OCI-LY1 (cell line): Measurements from ENCODE around the gene SEC24C.
A peak's percentile ranks its signal among the peaks of the same experiment; 100 is the strongest.

Experiments used
- H2AFZ ChIP-seq: fragments of 200-600 bp; sonication (generic), shearing (Covaris generic); 2 replicates; pipeline ENCODE4 v1.6.0; 2014; ENCODE audit warnings: antibody characterized with exemption, mild to moderate bottlenecking, low read length
- H3F3A ChIP-seq: fragments of 200-600 bp; sonication (generic), shearing (Covaris generic); 2 replicates; pipeline ENCODE4 v1.6.0; 2014; ENCODE audit warnings: mild to moderate bottlenecking, antibody characterized with exemption, low read length, moderate library complexity; ENCODE audit not compliant: insufficient read depth
- H3K27ac ChIP-seq: fragments of 200-600 bp; sonication (generic); 2 replicates; pipeline ENCODE4 v1.5.1; 2014; ENCODE audit warnings: low read length, mixed run types, mild to moderate bottlenecking, low read depth; ENCODE audit not compliant: poor library complexity, severe bottlenecking
- H3K27me3 ChIP-seq: fragments of 200-600 bp; sonication (generic); 2 replicates; pipeline ENCODE4 v1.6.0; 2014; ENCODE audit warnings: antibody characterized with exemption, mild to moderate bottlenecking, low read length, moderate library complexity; ENCODE audit not compliant: insufficient read depth
- H3K36me3 ChIP-seq: fragments of 200-600 bp; sonication (generic); 2 replicates; pipeline ENCODE4 v1.6.1; 2014; ENCODE audit warnings: mild to moderate bottlenecking, antibody characterized with exemption, low read length, moderate library complexity, mixed read lengths; ENCODE audit not compliant: insufficient read depth
- H3K4me1 ChIP-seq: fragments of 200-600 bp; sonication (generic); 2 replicates; pipeline ENCODE4 v1.5.1; 2014; ENCODE audit warnings: mild to moderate bottlenecking, low read length, moderate library complexity; ENCODE audit not compliant: insufficient read depth, severe bottlenecking
- H3K4me2 ChIP-seq: fragments of 200-600 bp; sonication (generic), shearing (Covaris generic); 2 replicates; pipeline ENCODE4 v1.6.1; 2014; ENCODE audit warnings: low read length
- H3K4me3 ChIP-seq: fragments of 200-600 bp; sonication (generic); 2 replicates; pipeline ENCODE4 v1.5.1; 2014; ENCODE audit warnings: low read length, low read depth, mild to moderate bottlenecking, mixed read lengths; ENCODE audit not compliant: poor library complexity, severe bottlenecking
- H3K79me2 ChIP-seq: fragments of 200-600 bp; shearing (Covaris generic); 2 replicates; pipeline ENCODE4 v1.6.1; 2016; ENCODE audit warnings: mixed run types, low read length, mixed read lengths; ENCODE audit not compliant: insufficient read depth
- H3K9ac ChIP-seq: fragments of 200-600 bp; sonication (generic), shearing (Covaris generic); 2 replicates; pipeline ENCODE4 v1.6.1; 2014; ENCODE audit warnings: mild to moderate bottlenecking, low read length, mixed read lengths
- H3K9me2 ChIP-seq: fragments of 200-600 bp; sonication (generic), shearing (Covaris generic); 2 replicates; pipeline ENCODE4 v1.6.1; 2014; ENCODE audit warnings: low read depth, mild to moderate bottlenecking, low read length, mixed read lengths
- H3K9me3 ChIP-seq: fragments of 200-600 bp; shearing (Covaris generic); 2 replicates; pipeline ENCODE4 v1.6.1; 2014; ENCODE audit warnings: low read length, mixed read lengths
- H4K20me1 ChIP-seq: fragments of 200-600 bp; sonication (generic), shearing (Covaris generic); 2 replicates; pipeline ENCODE4 v1.6.0; 2016; ENCODE audit warnings: mild to moderate bottlenecking, low read length; ENCODE audit not compliant: insufficient read depth
- EZH2 ChIP-seq: fragments of 200-600 bp; sonication (generic), shearing (Covaris generic); IDR thresholded peaks from 2 replicates; pipeline ENCODE4 v1.8.0; 2017; ENCODE audit warnings: borderline replicate concordance, mixed run types, mild to moderate bottlenecking, antibody characterized with exemption, low read length, moderate library complexity, mixed read lengths
- TF ChIP-seq, protein P1 (sequence below): fragments of 200-600 bp; sonication (generic), shearing (Covaris generic); IDR thresholded peaks from 2 replicates; pipeline ENCODE4 v1.5.1; 2017; ENCODE audit warnings: mild to moderate bottlenecking, antibody characterized with exemption, low read length, moderate library complexity, mixed read lengths

The SEC24C gene

DNA sequence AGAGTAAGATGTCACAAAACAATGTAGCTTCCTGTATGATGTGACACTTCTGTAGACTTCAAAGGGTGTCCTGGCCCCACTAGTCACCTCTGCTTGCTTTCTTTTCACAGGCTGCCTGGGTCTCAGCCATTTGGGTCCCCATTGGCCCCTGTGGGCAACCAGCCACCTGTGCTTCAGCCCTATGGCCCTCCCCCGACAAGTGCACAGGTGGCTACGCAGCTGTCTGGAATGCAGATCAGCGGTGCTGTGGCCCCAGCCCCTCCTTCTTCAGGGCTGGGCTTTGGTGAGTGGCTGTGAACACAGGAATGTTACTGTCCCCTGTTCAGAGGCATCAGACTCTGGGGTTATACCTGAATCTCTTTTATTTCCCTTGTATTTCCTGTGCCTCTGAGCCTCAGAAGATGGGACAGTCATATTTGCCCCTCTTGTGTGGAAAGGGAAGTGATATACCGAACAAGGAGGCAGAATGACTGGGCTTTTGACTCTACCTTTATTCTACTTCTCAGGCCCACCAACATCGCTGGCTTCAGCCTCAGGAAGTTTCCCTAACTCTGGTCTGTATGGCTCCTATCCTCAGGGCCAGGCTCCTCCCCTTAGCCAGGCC is 15.4 kb downstream of the SEC24C start:
- no peak overlapping the region for H2AFZ ChIP-seq
- peak overlapping the region; percentile 94 for H3K27ac ChIP-seq

DNA sequence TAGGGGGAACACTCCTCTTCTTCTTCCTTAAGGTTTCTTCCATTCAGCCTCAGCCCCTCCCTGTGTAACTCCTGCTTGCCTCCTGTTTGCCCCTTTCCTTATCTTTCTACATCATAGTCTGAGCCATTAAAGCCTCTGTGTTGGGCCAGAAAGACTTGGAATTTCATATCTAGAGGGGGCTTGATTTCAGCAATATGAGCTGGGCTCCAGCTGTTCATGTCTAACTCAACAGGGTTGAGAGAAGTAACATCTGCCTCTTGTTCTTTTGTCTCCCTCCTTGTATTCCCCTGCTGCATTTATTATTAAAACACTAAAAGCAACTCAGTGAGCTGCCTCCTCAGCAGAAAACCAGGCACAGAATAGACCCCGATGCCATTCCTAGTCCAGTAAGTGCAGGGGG is 17.6 kb downstream of the SEC24C start:
- Histone ChIP-seq H3K4me1 (peaks cover 37% of the 10 kb centered on the region), H3K27ac (no peak overlapping the region), H3K9ac (no peak overlapping the region), H3F3A (0 out of 2 replicates have a peak, but pooled peaks cover 9% of the 10 kb centered on the region), H3K27me3 (no peaks in the 10 kb centered on the region), H4K20me1 (no peaks in the 10 kb centered on the region), H2AFZ (no peak overlapping the region), H3K4me2 (no peak overlapping the region), H3K4me3 (no peak overlapping the region), H3K79me2 (no peaks in the 10 kb centered on the region), H3K9me2 (no peaks in the 10 kb centered on the region), H3K9me3 (no peaks in the 10 kb centered on the region), H3K36me3 (peaks cover 67% of the 10 kb centered on the region)
- TF ChIP-seq, protein P1, sequence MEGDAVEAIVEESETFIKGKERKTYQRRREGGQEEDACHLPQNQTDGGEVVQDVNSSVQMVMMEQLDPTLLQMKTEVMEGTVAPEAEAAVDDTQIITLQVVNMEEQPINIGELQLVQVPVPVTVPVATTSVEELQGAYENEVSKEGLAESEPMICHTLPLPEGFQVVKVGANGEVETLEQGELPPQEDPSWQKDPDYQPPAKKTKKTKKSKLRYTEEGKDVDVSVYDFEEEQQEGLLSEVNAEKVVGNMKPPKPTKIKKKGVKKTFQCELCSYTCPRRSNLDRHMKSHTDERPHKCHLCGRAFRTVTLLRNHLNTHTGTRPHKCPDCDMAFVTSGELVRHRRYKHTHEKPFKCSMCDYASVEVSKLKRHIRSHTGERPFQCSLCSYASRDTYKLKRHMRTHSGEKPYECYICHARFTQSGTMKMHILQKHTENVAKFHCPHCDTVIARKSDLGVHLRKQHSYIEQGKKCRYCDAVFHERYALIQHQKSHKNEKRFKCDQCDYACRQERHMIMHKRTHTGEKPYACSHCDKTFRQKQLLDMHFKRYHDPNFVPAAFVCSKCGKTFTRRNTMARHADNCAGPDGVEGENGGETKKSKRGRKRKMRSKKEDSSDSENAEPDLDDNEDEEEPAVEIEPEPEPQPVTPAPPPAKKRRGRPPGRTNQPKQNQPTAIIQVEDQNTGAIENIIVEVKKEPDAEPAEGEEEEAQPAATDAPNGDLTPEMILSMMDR = no peak

More for the DNA sequence above, 15.4 kb downstream of the SEC24C start:
- Histone ChIP-seq H3K4me3 (peak overlapping the region; percentile 46), H3F3A (0 out of 2 replicates have a peak, but pooled peaks cover 9% of the 10 kb centered on the region), H3K27me3 (no peaks in the 10 kb centered on the region), H3K9ac (peak overlapping the region; percentile 30; the same call in 1 of the 2 replicates), H3K4me1 (peaks cover 37% of the 10 kb centered on the region), H3K9me2 (no peaks in the 10 kb centered on the region), H3K4me2 (peak overlapping the region; percentile 50), H4K20me1 (no peaks in the 10 kb centered on the region), H3K9me3 (no peaks in the 10 kb centered on the region), H3K79me2 (no peaks in the 10 kb centered on the region), H3K36me3 (peaks cover 46% of the 10 kb centered on the region)
- TF ChIP-seq, protein P1 = no peak
- TF ChIP-seq EZH2 = no peak

DNA sequence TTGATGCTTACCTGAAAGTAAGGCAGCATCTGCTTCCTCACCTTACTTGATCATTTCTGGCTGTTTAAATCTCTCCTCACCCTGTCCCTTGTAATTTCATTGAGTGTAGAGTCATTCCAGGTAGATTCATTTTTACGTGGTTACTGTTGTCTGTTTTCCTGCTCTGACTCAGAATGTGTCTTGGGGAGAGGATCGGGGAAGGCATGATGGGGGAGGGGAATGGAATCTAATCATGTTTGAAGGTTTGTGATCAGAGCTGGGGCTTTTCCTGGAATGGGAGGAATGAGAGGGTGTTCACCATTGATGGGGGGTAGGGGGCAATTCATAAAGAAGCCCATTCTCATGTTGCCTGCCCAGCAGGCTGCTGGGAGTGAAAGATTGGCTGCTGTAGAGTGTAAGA is 18.7 kb downstream of the SEC24C start:
- H4K20me1 ChIP-seq = no peaks in the 10 kb centered on the region
- no peak overlapping the region for H3K4me2 ChIP-seq
- 0 out of 2 replicates have a peak, but pooled peaks cover 9% of the 10 kb centered on the region for H3F3A ChIP-seq
- H3K36me3 ChIP-seq = peaks cover 75% of the 10 kb centered on the region
- H3K27me3 ChIP-seq = no peaks in the 10 kb centered on the region
- no peak overlapping the region for H3K27ac ChIP-seq
- no peak overlapping the region for H3K4me3 ChIP-seq
- H3K4me1 ChIP-seq = peaks cover 31% of the 10 kb centered on the region
- H3K9me2 ChIP-seq = no peaks in the 10 kb centered on the region
- H3K9me3 ChIP-seq = no peaks in the 10 kb centered on the region
- no peaks in the 10 kb centered on the region for H3K79me2 ChIP-seq
- no peak overlapping the region for H2AFZ ChIP-seq
- TF ChIP-seq, protein P1 = no peak
- TF ChIP-seq EZH2 = no peak
- no peak overlapping the region for H3K9ac ChIP-seq
